Tibial nerve (tissue), 4 donors: Measurements from ENCODE around the gene PRR22.

ENCODE experiments used
- EP300 ChIP-seq, 2 donors: sonication (generic); formaldehyde crosslinking; IDR thresholded peaks; one replicate each; pipeline ENCODE4 v1.6.1; 2017; ENCODE audit warnings: antibody characterized with exemption in 2 of 2, mild to moderate bottlenecking in 1 of 2
- POLR2A ChIP-seq, 2 donors: fragments of 450-650 bp; IDR thresholded peaks; one replicate each; pipeline ENCODE4 v1.6.1; 2017; ENCODE audit warnings: antibody characterized with exemption in 2 of 2, mild to moderate bottlenecking in 2 of 2, moderate library complexity in 2 of 2
- TF ChIP-seq, protein P1 (sequence below), 5 experiments: fragments of 200-600 bp in 3 of 5; fragments of 450-650 bp in 2 of 5; sonication (generic) in 3 of 5; IDR thresholded peaks; one replicate each; pipeline ENCODE4 v1.5.1; 2016 to 2019; ENCODE audit warnings: antibody characterized with exemption in 5 of 5, mild to moderate bottlenecking in 3 of 5, moderate library complexity in 2 of 5

DNA sequence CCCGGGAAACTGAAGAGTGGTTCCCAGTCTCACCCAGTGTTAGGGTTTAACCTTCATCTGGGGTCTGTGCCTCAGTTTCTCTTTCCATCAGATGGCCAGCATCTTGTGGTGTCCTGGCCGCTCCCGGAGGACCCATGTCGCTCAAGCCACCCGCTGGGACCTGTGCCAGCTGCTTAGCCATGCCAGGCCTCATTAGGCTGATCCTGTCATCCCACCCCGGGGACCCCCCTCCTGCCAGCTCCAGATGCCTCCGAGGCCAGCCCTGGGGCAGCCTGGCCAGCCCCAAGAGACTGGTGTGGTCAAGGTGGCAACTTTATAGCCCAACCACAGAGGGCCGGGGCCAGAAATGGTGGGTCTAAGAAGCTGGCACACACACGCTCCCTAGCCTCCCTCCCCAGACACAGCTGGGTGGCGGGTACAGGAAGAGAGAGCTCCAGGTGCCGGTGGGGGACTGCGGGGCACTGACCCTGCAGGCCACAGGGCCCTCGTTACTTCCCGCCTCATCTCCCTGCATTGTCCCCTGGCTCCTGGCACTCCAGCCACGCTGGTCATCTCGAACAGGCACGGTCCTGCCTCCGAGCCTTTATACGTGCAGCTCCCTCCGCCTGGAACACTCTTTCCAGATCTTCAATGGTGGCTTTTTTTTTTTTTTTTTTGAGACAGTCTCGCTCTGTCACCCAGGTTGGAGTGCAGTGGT lies 23.7 kb upstream of the PRR22 start:
- TF ChIP-seq POLR2A (IDR thresholded peaks at IDR 0.05) (no peak), EP300 (IDR thresholded peaks at IDR 0.05) (no peak)
- TF ChIP-seq, protein P1, sequence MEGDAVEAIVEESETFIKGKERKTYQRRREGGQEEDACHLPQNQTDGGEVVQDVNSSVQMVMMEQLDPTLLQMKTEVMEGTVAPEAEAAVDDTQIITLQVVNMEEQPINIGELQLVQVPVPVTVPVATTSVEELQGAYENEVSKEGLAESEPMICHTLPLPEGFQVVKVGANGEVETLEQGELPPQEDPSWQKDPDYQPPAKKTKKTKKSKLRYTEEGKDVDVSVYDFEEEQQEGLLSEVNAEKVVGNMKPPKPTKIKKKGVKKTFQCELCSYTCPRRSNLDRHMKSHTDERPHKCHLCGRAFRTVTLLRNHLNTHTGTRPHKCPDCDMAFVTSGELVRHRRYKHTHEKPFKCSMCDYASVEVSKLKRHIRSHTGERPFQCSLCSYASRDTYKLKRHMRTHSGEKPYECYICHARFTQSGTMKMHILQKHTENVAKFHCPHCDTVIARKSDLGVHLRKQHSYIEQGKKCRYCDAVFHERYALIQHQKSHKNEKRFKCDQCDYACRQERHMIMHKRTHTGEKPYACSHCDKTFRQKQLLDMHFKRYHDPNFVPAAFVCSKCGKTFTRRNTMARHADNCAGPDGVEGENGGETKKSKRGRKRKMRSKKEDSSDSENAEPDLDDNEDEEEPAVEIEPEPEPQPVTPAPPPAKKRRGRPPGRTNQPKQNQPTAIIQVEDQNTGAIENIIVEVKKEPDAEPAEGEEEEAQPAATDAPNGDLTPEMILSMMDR (IDR thresholded peaks at IDR 0.05) = no peak
